Stimulated activated CD4-positive, alpha-beta T cell treated with anti-CD3 and anti-CD28 coated beads, TNF-alpha, amount 100 ng/mL, for 24 hours (primary cell): ENCODE data around the gene MACROD2.
"Not testable (repeated sequence)": the region's sequence is repeated elsewhere in the genome, so short reads cannot be mapped to it uniquely, and the experiment has no call there.

Experiments used
- DNase-seq, 3 experiments: peaks; one replicate each; pipeline ENCODE4 v3.0.0-alpha.2; 2020; ENCODE audit warnings: low read depth in 3 of 3

Gene MACROD2

GRCh38 chr20:14264869-14265268 lies 269.6 kb downstream of the MACROD2 start:
- no peak for DNase-seq

GRCh38 chr20:14266246-14266645 lies 270.9 kb downstream of the MACROD2 start:
- no peak for DNase-seq

GRCh38 chr20:14270751-14271150 lies 275.4 kb downstream of the MACROD2 start:
- not testable (repeated sequence) for DNase-seq

GRCh38 chr20:14282140-14282539 lies 286.8 kb downstream of the MACROD2 start:
- DNase-seq: no peak

DNA sequence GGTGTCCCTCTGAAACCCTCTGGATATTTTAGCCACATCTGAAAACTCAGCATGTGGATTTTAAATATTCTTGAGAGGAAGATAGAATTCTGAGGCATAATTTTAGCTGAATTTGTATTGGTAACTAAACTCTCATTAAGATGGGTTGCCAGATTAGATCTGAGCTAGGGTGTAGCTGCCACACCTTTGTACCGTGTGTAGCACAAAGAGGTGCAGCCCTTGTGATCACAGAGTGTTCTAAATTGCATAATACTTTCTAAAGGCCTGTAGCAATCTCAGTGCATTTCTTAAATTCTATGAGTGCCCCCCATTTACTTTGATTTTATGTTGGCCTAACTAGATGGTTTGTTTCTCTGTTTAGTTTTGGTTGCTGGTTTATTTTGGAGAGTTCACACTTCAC lies 289.1 kb downstream of the MACROD2 start:
- DNase-seq: no peak

GRCh38 chr20:14288341-14289330 lies 293.3 kb downstream of the MACROD2 start:
- DNase-seq: no peak

DNA sequence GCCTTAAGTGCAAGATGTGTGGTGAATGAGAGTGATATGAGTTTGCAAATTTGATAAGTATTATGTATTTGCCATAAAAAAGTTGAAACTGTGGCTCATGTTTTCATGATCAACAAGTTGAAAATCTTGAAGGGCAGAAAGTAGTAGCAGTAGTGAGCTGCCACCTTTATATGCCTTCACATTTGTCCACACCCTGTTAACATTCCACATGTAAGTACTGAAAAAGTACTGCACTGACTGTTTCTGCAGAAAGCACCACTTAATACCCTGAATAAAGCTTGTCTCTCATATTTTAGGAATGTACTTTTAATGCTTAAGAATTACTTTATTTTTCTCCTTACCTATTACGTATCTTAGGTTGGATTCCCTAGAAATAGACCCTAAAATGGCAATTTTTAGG lies 296.2 kb downstream of the MACROD2 start:
- no peak for DNase-seq

GRCh38 chr20:14295238-14295637 lies 299.9 kb downstream of the MACROD2 start:
- no peak for DNase-seq

GRCh38 chr20:14295770-14296309 lies 300.5 kb downstream of the MACROD2 start:
- DNase-seq: no peak

- DNase-seq: no peak
Measured at GRCh38 chr20:14299831-14300230, 304.5 kb downstream of the MACROD2 start.

GRCh38 chr20:14303106-14303505 lies 307.8 kb downstream of the MACROD2 start:
- no peak for DNase-seq

DNA sequence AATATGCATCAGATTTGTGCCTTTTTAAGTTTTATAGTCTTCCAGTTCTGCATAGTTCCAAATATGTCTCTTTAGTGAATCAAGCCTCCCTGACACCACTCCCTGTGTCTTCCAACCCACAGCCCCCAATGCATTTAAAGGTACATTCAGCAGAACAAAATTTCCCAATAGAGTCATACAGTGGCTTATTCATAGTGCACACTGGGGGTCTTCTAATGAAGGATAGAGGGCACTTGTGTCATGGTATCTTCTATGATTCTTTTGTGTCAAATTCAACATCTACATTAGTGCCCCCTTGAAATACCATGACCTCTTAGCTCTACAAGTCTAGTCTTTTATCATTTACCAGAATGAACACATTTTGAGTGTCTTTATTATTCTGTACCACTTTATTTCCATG lies 308.3 kb downstream of the MACROD2 start:
- no peak for DNase-seq

GRCh38 chr20:14304472-14304871 lies 309.2 kb downstream of the MACROD2 start:
- no peak for DNase-seq

- no peak for DNase-seq
Measured at GRCh38 chr20:14307956-14308355, 312.6 kb downstream of the MACROD2 start.

GRCh38 chr20:14310977-14311627 lies 315.8 kb downstream of the MACROD2 start:
- no peak for DNase-seq

DNA sequence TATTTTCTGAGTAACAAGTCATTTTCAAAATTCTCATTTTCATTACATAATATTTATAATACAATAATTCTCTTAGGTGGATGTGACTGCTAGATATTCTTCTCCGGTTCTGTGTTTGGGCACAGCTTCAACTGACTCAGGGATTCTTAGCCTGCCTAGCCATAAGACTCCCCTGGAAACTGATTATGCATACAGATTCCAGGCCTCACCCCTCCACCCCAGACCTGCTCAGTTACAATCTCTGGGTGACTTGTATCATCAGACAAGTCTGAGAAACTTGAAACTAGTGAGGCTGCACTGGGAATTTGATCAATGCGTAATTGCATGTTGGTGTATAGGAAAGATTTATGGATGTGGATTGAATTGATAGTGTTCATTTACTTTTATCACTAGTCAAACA lies 316.7 kb downstream of the MACROD2 start:
- no peak for DNase-seq

DNA sequence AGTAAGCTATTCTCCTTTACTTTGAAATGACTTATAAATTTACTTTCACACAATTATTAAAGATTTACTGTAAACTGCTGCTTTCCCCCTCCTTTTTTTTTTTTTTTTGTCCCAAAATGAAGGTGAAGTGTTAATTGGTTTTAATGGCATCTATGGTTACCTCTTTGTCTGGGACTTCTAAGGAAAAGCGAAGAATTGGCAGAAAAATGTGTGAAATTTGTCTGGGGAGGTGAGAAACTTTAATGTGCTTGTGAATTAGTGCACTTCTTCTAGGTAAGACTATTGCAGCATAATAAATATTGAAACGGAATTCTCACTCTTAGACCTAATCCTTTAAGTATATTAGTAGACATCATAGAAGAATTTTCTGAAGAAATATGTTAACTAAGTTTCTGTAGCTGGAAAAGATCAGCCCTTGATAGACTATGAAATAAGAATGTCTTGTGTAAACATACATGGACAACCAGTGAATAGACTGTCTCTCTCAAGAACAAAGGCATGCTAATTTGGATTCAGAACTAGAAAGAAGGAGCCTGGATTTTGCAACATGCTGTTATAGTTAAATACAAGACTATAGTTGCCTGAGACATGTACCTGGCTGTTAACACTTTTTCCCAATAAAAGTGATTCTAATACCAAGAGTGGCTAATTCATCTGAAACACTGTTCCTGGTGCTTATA lies 318.2 kb downstream of the MACROD2 start:
- no peak for DNase-seq

DNA sequence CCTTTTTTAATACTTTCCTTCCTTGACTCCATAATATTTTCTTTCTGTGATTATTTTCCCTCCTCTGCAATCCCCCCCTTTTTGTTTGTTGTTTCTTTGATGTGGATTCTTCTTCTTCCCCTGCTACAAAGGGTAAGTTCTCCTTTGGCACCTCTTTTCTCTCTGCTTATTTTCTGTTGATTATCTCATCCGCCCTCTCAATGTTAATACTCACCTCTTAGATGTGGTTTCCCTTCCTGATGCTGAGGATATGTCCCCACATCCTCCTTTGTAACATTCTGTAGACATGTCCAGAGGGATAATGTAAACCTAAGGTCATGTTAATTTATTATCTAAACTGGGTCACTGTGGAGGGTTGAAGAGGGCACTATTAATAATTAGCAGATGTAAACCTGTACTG lies 324.4 kb downstream of the MACROD2 start:
- DNase-seq: no peak

- no peak for DNase-seq
Measured at GRCh38 chr20:14331646-14332045, 336.3 kb downstream of the MACROD2 start.

- DNase-seq: no peak
Measured at GRCh38 chr20:14332866-14333265, 337.6 kb downstream of the MACROD2 start.

GRCh38 chr20:14333721-14334120 lies 338.4 kb downstream of the MACROD2 start:
- no peak for DNase-seq

GRCh38 chr20:14334306-14334930 lies 339.1 kb downstream of the MACROD2 start:
- no peak for DNase-seq
